CD4-positive, alpha-beta T cell treated with Interleukin-17A for 1 hour (primary cell): Measurements from ENCODE around the gene MAD1L1.
"Not testable (repeated sequence)": the region's sequence is repeated elsewhere in the genome, so short reads cannot be mapped to it uniquely, and the experiment has no call there.

Experiments used
- DNase-seq: peaks from one replicate; pipeline ENCODE4 v3.0.0-alpha.2; 2020

MAD1L1 gene

GRCh38 chr7:1931256-1931950 is 301.3 kb downstream of the MAD1L1 start:
- no peak for DNase-seq

- DNase-seq: no peak
These were observed 302.2 kb downstream of the MAD1L1 start for GRCh38 chr7:1930381-1931065.

- not testable (repeated sequence) for DNase-seq
These were observed 303.3 kb downstream of the MAD1L1 start for GRCh38 chr7:1929349-1929925.

GRCh38 chr7:1928645-1929348 is 303.9 kb downstream of the MAD1L1 start:
- DNase-seq: no peak

GRCh38 chr7:1927937-1928644 is 304.7 kb downstream of the MAD1L1 start:
- DNase-seq: no peak

GRCh38 chr7:1926908-1927306 is 305.8 kb downstream of the MAD1L1 start:
- peak; percentile 53 for DNase-seq

- DNase-seq: peak; percentile 56
These were observed 306.5 kb downstream of the MAD1L1 start for GRCh38 chr7:1925973-1926907.

- DNase-seq: no peak
These were observed 307.4 kb downstream of the MAD1L1 start for GRCh38 chr7:1925349-1925748.

GRCh38 chr7:1924258-1924817 is 308.4 kb downstream of the MAD1L1 start:
- no peak for DNase-seq

GRCh38 chr7:1923409-1924257 is 309.1 kb downstream of the MAD1L1 start:
- DNase-seq: no peak

- no peak for DNase-seq
These were observed 309.9 kb downstream of the MAD1L1 start for GRCh38 chr7:1922870-1923236.

- DNase-seq: no peak
These were observed 310.5 kb downstream of the MAD1L1 start for GRCh38 chr7:1922071-1922869.

- DNase-seq: no peak
These were observed 311.9 kb downstream of the MAD1L1 start for GRCh38 chr7:1920881-1921280.

GRCh38 chr7:1920266-1920681 is 312.5 kb downstream of the MAD1L1 start:
- DNase-seq: peak; percentile 55

GRCh38 chr7:1919539-1920265 is 313.0 kb downstream of the MAD1L1 start:
- DNase-seq: no peak

- no peak for DNase-seq
These were observed 313.7 kb downstream of the MAD1L1 start for GRCh38 chr7:1918881-1919525.

- no peak for DNase-seq
These were observed 314.6 kb downstream of the MAD1L1 start for GRCh38 chr7:1918063-1918645.
